Brain pericyte (primary cell): ENCODE results near the gene CTIF.

Source experiments
- DNase-seq: peaks from one replicate; pipeline ENCODE4 v3.0.0-alpha.2; 2012; ENCODE audit warnings: low read depth, low spot score

Gene CTIF

GRCh38 chr18:48884771-48885170 is 345.9 kb downstream of the CTIF start:
- DNase-seq = no peak

DNA sequence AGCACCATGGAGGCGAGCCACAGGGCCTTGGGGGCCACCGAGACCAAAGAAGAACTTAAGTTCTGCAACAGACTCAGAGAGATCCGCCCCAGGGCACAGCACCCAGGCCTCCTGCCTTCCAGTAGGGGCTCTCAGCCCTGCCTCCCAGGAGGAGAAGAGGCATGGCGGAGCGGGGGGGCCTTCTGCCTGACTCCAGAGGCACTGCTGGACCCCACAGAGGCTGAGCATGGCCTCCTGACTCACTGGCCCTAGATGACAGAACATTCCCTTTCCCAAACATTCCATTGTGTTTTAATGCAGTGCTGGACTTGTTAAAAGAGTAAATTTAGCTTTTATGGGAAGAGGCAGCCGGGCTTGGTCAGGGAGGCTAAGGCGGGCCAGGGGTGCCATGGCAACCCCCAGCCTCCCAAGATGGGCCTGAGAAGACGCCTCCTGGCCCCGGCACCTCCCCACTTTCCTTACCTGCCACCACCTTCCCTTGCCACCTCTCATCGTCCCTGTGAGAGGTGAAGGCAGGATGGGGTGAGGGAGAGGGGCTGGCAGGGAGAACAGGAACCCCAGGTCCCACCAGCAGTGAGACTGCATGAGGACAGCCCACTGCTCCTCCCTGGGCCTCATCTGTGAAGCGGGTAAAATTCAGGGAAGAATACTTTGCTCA is 346.6 kb downstream of the CTIF start:
- no peak for DNase-seq

- DNase-seq = no peak
Measured at GRCh38 chr18:48885924-48886400, 347.1 kb downstream of the CTIF start.

DNA sequence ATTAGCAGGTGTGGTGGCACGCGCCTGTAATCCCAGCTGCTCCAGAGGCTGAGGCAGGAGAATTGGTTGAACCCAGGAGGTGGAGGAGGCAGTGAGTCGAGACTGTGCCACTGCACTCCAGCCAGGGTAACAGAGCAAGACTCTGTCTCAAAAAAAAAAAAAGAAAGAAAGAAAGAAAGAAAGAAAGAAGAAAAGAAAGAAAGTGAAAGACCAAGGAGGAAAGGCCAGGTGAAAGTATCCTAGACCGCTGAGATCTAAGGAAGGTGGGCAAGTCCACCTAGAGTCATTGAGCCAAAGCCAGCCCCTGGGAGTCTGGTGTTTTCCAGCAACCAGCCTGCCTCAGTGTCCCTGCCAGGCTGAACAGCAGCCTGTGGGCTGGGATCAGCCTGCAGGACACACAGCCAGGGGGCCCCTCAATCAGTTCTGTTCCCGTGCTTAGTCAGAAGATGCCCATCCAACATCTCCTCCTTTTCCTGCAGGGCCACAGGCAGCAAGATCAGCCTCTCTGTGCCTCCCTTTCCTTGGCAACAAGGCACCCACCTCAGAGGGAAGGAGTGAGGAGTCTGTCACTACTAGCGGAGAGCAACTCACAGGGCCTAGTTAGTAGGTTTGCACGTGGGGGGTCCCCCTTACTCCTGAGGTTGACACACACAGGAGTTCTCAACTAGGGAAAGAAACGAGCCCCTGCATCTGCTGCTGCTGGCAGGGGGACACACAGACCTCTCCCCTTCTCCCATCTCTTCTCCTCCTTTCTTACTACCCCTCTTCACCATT is 347.9 kb downstream of the CTIF start:
- no peak for DNase-seq

DNA sequence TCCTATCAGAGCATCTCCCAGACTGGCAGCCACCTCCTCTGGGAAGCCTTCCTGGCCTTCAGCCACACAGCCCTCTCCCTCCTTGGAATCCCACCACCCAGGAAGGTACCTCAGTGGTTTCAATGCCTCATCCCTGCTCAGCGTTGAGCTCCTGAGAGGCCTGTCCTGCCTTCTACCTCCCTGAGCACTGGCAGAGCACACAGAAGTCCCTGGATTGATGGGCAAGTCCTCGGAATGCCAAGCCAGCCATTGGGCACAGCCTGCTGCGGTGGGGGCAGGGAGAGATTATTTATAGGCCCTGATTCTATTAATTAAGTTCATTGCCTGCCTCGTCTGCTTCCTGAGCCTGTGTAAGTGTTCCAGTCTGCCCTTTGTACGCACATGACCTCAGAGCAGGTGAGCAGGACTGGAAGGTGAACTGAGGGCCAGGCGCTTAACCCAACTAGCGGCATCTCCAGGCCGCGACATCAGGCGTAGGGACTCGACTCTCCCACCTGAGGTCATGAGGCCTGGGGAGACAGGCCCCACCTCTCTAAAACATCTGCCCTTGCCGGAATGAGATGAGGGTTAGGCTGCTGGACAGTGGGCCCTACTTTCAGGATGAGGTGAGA is 348.6 kb downstream of the CTIF start:
- DNase-seq = no peak

- no peak for DNase-seq
Measured at GRCh38 chr18:48887905-48888772, 349.3 kb downstream of the CTIF start.

- no peak for DNase-seq
Measured at GRCh38 chr18:48888773-48889080, 349.9 kb downstream of the CTIF start.

- DNase-seq = no peak
Measured at GRCh38 chr18:48889115-48889941, 350.5 kb downstream of the CTIF start.

DNA sequence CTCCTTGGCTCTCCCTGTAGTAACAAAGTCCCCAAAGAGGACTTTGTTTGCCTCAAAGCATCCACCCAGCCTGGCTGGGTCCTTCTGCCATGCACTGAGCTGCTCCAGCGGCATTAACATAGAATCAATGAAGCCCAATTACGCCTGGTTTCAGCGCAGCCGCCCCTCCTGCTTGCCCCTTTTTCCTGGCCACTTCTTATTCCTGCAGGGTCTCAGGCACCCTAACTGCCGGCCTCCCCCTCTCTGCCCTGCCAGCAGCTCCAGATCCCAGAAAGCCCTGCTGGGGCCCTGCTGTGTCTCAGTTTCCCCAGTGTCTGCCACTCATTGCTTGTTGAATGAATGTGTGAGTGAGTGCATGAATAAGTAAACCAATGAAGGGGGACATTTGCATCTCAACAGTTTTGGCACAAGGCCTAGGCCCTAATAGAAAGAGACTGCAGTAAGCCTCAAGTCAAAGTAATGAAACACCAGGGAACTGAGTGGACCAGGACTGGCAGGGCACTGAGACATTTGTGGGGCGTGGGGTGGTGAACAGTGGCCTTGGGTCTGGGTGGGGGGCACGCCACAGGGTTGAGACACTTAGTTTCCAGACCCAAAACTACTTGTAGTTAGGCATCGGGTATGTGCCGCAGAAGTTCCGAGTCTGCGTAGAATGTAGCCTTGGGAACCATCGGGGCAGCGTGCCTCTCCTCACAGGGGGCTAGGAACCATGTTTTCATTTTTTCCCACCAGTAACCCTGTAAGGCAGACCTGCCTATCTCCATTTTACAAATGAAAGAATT is 351.3 kb downstream of the CTIF start:
- DNase-seq = no peak

DNA sequence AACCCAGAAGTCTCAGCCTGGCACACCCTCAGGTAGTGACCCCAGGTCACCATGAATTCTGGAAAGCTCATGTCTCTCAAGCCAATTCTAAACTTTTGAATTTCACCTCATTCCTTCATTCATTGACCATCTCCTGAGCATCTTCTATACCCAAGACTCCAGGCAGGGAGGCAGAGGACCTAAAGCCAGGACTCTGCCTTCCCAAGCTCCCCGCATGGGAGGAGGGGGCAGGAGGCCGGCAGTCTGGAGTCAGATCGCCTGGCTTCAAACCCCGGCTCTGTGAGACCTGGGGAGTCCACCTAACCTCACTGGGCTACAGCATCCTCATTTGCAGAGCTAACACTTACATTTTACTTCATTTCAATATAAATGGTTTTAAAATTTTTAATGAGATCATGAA is 352.9 kb downstream of the CTIF start:
- DNase-seq = no peak

DNA sequence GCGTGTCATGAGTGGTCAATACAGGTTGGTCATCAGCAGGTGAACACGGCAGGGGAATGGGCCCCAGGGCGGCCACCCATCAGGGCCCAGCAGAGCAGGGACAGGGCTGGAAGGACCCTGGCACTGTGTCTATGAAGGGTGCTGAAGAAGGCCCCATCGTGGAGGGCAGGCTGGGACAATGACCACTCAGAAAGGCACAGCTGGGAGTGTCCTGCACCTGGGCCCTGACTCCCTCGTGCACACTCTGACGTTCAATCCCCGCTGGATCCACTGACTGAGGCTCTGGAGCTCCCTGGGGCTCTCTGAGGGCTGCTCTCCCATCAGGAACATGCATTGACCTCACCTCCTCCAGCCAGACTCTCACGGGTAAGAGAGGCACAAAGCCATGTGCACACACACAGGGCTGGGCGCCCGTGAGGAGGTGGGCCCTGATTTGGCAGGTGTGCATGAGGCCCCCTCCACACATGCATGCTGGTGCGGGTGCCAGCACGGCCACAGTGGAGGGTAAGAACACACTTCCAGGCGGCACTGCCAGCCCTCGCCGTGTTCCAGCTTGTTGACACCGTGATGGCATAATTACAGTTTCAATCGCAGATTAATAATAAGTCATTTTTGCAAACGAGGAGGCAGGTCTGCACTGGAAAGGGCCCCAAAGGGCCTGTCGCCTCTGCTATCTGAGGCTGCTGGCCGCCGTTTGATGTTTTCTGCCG is 353.5 kb downstream of the CTIF start:
- DNase-seq = no peak

GRCh38 chr18:48893061-48893607 is 354.3 kb downstream of the CTIF start:
- DNase-seq = no peak

DNA sequence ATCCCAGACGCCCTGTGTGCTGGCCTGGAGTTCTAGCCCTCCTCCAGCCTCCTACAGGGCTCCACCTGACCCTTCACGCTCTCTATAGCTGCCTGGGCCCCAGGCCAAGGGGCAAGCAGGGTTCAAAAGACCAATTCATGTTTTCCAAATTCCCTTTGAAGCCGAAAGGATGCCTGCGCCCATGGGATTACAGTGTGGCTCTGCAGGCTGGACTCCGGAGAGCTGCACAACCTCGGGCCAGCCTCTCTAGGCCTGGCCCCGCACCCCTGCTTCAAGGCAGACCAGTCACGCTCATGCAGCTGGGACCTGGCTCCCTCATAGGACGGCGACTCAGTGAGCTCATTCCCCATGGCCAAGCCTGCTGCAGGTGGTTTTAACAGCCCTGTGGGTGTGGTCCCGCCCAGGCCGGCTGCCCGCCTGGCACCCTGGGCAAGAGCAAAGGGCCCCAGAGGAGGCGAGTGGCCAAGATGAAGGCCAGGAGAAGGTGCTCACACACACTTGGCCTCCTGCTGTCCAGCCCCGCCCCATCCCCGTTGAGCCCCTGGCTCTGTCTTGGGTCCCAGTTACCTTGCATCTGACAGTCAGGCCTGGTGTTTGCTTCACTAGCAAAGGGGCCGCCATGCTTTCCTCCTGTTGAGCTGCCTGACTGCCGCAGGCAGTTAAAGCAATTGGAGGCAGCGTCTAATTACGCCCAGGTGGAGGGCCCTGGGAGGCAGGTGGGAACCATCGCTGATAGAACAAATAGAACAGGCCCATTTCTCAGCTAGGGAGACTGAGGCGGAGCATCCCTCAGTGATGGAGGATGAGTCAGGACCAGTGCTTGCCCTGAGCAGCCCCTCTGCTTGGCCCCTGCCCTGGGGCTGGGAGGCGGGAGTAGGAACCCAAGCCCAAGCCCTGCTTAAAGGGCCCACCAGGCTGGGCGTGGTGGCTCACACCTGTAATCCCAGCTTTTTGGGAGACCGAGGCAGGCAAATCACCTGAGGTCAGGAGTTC is 355.1 kb downstream of the CTIF start:
- no peak for DNase-seq

DNA sequence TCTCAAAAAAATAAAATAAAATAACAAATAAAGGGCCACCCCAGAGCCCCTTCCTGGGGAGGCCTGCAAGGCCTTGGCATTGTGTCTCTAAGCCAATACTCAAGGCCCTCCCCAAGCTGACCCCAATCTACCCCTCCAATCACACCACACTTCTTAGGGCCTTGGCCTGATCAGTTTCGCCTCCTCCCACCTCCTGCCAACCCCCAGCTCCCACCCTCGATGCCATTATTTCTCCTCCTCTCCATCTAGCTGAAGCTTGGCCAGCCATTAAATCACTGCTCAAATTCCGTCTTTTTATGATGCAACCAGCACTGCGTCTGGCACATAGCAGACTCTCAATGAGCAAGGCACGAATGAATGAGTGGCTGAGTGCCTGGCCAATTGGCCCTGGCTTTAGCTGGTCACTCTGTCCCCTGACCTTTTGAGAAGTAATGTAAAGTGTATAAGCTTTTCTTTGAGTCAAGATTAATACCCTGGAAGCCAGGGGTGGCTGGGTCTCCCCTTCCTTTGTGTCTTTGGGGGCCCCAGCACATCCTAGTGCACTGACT is 356.0 kb downstream of the CTIF start:
- no peak for DNase-seq

GRCh38 chr18:48896326-48896874 is 357.6 kb downstream of the CTIF start:
- DNase-seq = no peak

- no peak for DNase-seq
Measured at GRCh38 chr18:48896875-48897511, 358.2 kb downstream of the CTIF start.

GRCh38 chr18:48897531-48897930 is 358.7 kb downstream of the CTIF start:
- no peak for DNase-seq
